Measurements from ENCODE around the gene TMEM247. TPM values are rescaled to one million over a fixed set of nuclear protein-coding genes. Genes with fewer than 3 reads are reported as not detected.

The TMEM247 gene
- total RNA-seq, 1 experiment from 2014 or later = not detected

DNA sequence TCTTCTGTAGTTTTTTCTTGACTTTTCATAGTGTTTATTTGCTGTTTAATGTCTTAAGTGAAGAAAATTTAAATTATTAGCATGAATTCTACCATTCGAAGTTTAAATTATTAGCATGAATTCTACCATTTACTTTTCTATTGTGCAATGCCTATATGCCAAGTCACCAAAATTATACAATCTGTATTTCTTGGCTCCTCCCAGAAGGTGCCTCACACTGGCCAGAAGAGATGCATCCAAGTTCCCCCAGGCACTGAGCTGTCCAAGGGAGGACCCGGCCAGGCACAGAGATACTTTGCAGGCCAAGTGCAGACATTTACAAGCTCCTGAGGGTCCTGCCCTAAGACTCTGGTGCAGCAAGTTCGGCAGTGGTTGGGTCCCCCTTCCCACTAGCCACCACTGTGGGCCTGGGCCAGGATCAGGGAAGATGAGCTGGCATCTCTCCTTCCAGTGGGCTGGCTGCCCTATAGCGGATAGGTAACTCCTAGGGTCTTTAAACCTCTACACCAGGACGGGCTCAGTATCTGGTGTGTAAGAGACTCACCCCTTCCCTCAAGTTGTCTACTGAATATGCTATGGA, 31.3 kb downstream of the TMEM247 start:
- TF ChIP-seq EZH2 (IDR thresholded peaks at IDR 0.05; ENCODE audit: low read depth) = no peak
- TF ChIP-seq CTCF (conservative IDR thresholded peaks at IDR 0.05) = no peak
- no peak for DNase-seq
- no peaks in the 10 kb centered on the region for H3F3A ChIP-seq (ENCODE audit: insufficient read depth, low read depth)
- H3K4me2 ChIP-seq = no peak overlapping the region
- H3K9me3 ChIP-seq (ENCODE audit: insufficient read depth, low read depth) = 0 out of 2 replicates have a peak, but pooled peaks cover 4% of the 10 kb centered on the region
- H3K4me3 ChIP-seq = no peak overlapping the region
- H4K20me1 ChIP-seq (ENCODE audit: insufficient read depth) = no peaks in the 10 kb centered on the region
- ChIA-PET CTCF (interaction anchor here (0.7 kb wide), 1 partner anchor 11 kb away, joined by 8 read pairs; no protein-coding TSS in a partner anchor), POLR2A (ENCODE audit: unreplicated experiment) (no interaction called here)
- no peaks in the 10 kb centered on the region for H3K27me3 ChIP-seq (ENCODE audit: insufficient read depth, low read depth)
- no peak overlapping the region for H2AFZ ChIP-seq
- H3K79me2 ChIP-seq (ENCODE audit: low read depth) = no peaks in the 10 kb centered on the region
- no peaks in the 10 kb centered on the region for H3K9me2 ChIP-seq (ENCODE audit: insufficient read depth)
- no peaks in the 10 kb centered on the region for H3K4me1 ChIP-seq (replicated peaks; ENCODE audit: insufficient read depth)
- H3K36me3 ChIP-seq (ENCODE audit: low read depth) = no peaks in the 10 kb centered on the region
- no TSS peak for BruUV-seq (replicated peaks)
- no peak overlapping the region for H3K27ac ChIP-seq
- intact Hi-C loops (cut with micrococcal nuclease; ENCODE audit: unreplicated experiment) = no loop called here

DNA sequence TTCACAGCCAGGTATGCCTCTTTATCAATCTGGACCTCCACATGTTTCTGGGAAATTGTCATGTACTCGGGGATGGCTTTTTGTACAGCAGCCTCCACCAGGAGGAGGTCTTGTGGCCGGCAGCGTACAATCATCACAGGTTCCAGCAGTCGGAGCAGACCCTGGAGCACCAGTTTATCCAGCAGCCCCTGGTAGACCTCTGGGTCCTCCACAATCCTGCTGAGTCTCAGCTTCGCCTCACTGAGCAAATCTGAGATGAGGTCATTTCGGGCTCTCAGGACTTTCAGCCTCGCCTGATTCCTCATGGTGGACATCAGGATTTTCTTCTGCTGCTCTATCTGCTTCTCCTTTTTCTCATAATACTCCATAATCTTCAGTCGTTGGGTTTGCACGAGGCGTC, 32.8 kb downstream of the TMEM247 start:
- Histone ChIP-seq H4K20me1 (ENCODE audit: insufficient read depth) (no peaks in the 10 kb centered on the region), H3K36me3 (ENCODE audit: low read depth) (no peaks in the 10 kb centered on the region), H3K27ac (no peak overlapping the region), H3K79me2 (ENCODE audit: low read depth) (no peaks in the 10 kb centered on the region), H3K27me3 (ENCODE audit: insufficient read depth, low read depth) (no peaks in the 10 kb centered on the region), H3K4me2 (no peak overlapping the region), H2AFZ (no peak overlapping the region), H3F3A (ENCODE audit: insufficient read depth, low read depth) (no peaks in the 10 kb centered on the region), H3K4me3 (no peak overlapping the region), H3K9me2 (ENCODE audit: insufficient read depth) (no peaks in the 10 kb centered on the region), H3K9me3 (ENCODE audit: insufficient read depth, low read depth) (peaks cover 18% of the 10 kb centered on the region; the same call in 1 of the 2 replicates), H3K4me1 (replicated peaks; ENCODE audit: insufficient read depth) (no peaks in the 10 kb centered on the region)
- CTCF ChIA-PET = no interaction called here
- no TSS peak for BruUV-seq (replicated peaks)
- TF ChIP-seq EZH2 (IDR thresholded peaks at IDR 0.05; ENCODE audit: low read depth) = no peak
- no peak for TF ChIP-seq CTCF (conservative IDR thresholded peaks at IDR 0.05)
- DNase-seq = no peak
- intact Hi-C loops (cut with micrococcal nuclease; ENCODE audit: unreplicated experiment) = no loop called here
- POLR2A ChIA-PET (ENCODE audit: unreplicated experiment) = no interaction called here

- H3K9me3 ChIP-seq (ENCODE audit: insufficient read depth, low read depth) = peaks cover 19% of the 10 kb centered on the region; the same call in 1 of the 2 replicates
- DNase-seq = no peak
- no peak overlapping the region for H3K4me3 ChIP-seq
- CTCF ChIA-PET = no interaction called here
- POLR2A ChIA-PET (ENCODE audit: unreplicated experiment) = no interaction called here
- H3K27ac ChIP-seq = no peak overlapping the region
- no peak overlapping the region for H3K4me2 ChIP-seq
- no peaks in the 10 kb centered on the region for H3F3A ChIP-seq (ENCODE audit: insufficient read depth, low read depth)
- no peaks in the 10 kb centered on the region for H3K27me3 ChIP-seq (ENCODE audit: insufficient read depth, low read depth)
- no peaks in the 10 kb centered on the region for H3K4me1 ChIP-seq (replicated peaks; ENCODE audit: insufficient read depth)
- intact Hi-C loops (cut with micrococcal nuclease; ENCODE audit: unreplicated experiment) = no loop called here
- no peaks in the 10 kb centered on the region for H4K20me1 ChIP-seq (ENCODE audit: insufficient read depth)
- BruUV-seq (replicated peaks) = no TSS peak
- H3K9me2 ChIP-seq (ENCODE audit: insufficient read depth) = no peaks in the 10 kb centered on the region
- no peaks in the 10 kb centered on the region for H3K36me3 ChIP-seq (ENCODE audit: low read depth)
- TF ChIP-seq EZH2 (IDR thresholded peaks at IDR 0.05; ENCODE audit: low read depth) (no peak), CTCF (conservative IDR thresholded peaks at IDR 0.05) (no peak)
- H3K79me2 ChIP-seq (ENCODE audit: low read depth) = no peaks in the 10 kb centered on the region
- no peak overlapping the region for H2AFZ ChIP-seq
Measured at GRCh38 chr2:46514738-46515137, 35.4 kb downstream of the TMEM247 start.

Data from PC-9 (cell line).